ENCODE measurements around the gene VPS37C. TPM values are rescaled to one million over a fixed set of nuclear protein-coding genes. Genes with fewer than 3 reads are reported as not detected.
"Not testable (repeated sequence)": the region's sequence is repeated elsewhere in the genome, so short reads cannot be mapped to it uniquely, and the experiment has no call there.

Gene VPS37C
- total RNA-seq, 1 donor from 2014 or later, result 9.9 TPM

GRCh38 chr11:61183645-61184044 lies 22.4 kb upstream of the VPS37C start:
- Mint-ChIP-seq H3K27me3 (ENCODE audit: insufficient read depth, low read depth) (peaks cover 3% of the 10 kb centered on the region), H3K4me1 (peaks cover 3% of the 10 kb centered on the region), H3K27ac (no peak overlapping the region), H3K4me3 (no peak overlapping the region), H3K9me3 (no peaks in the 10 kb centered on the region), H3K36me3 (no peaks in the 10 kb centered on the region)
- Histone ChIP-seq H3K9ac (no peak overlapping the region), H3K27me3 (no peaks in the 10 kb centered on the region), H4K20me1 (ENCODE audit: low read depth) (no peaks in the 10 kb centered on the region), H3K4me1 (no peaks in the 10 kb centered on the region), H3K36me3 (no peaks in the 10 kb centered on the region), H3K4me3 (no peak overlapping the region), H3F3A (ENCODE audit: low read depth) (no peaks in the 10 kb centered on the region), H3K4me2 (no peak overlapping the region), H3K9me3 (ENCODE audit: low read depth) (no peaks in the 10 kb centered on the region), H3K79me2 (ENCODE audit: low read depth) (no peaks in the 10 kb centered on the region), H3K27ac (no peak overlapping the region), H2AFZ (replicated peaks) (no peak overlapping the region)
- no peak for TF ChIP-seq EZH2 (IDR thresholded peaks at IDR 0.05)
- TF ChIP-seq, protein P1, sequence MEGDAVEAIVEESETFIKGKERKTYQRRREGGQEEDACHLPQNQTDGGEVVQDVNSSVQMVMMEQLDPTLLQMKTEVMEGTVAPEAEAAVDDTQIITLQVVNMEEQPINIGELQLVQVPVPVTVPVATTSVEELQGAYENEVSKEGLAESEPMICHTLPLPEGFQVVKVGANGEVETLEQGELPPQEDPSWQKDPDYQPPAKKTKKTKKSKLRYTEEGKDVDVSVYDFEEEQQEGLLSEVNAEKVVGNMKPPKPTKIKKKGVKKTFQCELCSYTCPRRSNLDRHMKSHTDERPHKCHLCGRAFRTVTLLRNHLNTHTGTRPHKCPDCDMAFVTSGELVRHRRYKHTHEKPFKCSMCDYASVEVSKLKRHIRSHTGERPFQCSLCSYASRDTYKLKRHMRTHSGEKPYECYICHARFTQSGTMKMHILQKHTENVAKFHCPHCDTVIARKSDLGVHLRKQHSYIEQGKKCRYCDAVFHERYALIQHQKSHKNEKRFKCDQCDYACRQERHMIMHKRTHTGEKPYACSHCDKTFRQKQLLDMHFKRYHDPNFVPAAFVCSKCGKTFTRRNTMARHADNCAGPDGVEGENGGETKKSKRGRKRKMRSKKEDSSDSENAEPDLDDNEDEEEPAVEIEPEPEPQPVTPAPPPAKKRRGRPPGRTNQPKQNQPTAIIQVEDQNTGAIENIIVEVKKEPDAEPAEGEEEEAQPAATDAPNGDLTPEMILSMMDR (IDR thresholded peaks at IDR 0.05), result peak; percentile 4
- no peak for DNase-seq (ENCODE audit: low spot score)

DNA sequence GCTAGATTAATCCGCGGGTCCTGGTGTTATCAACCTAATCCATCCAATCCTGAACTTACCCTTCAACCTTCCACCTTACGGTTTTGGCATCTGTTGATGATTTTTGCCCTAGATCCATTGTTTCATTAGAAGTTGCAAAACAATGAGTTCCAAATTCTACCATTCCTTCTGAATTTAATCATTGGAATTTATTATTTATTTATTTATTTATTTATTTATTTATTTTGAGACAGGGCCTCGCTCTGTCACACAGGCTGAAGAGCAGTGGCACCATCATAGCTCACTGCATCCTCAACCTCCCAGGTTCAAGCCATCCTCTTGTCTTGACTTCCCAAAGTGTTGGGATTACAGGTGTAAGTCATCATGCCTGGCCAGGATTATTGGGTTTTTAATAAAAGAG lies 20.3 kb upstream of the VPS37C start:
- TF ChIP-seq EZH2 (IDR thresholded peaks at IDR 0.05), result no peak
- no peak for TF ChIP-seq EZH2phosphoT487 (IDR thresholded peaks at IDR 0.05)
- TF ChIP-seq, protein P1 (IDR thresholded peaks at IDR 0.05), result no peak
- Histone ChIP-seq H3F3A (ENCODE audit: low read depth) (no peaks in the 10 kb centered on the region), H3K79me2 (ENCODE audit: low read depth) (no peaks in the 10 kb centered on the region), H3K27me3 (no peaks in the 10 kb centered on the region), H3K27ac (no peak overlapping the region), H3K4me3 (no peak overlapping the region), H3K9me3 (ENCODE audit: low read depth) (no peaks in the 10 kb centered on the region), H4K20me1 (ENCODE audit: low read depth) (no peaks in the 10 kb centered on the region), H3K36me3 (no peaks in the 10 kb centered on the region), H2AFZ (replicated peaks) (no peak overlapping the region), H3K4me1 (no peaks in the 10 kb centered on the region), H3K9ac (no peak overlapping the region), H3K4me2 (no peak overlapping the region)
- H3K36me3 Mint-ChIP-seq, result no peaks in the 10 kb centered on the region
- H3K9me3 Mint-ChIP-seq, result no peaks in the 10 kb centered on the region
- DNase-seq (ENCODE audit: low spot score), result no peak
- H3K27ac Mint-ChIP-seq, result no peak overlapping the region
- H3K4me1 Mint-ChIP-seq, result no peaks in the 10 kb centered on the region
- no peak overlapping the region for H3K4me3 Mint-ChIP-seq
- H3K27me3 Mint-ChIP-seq (ENCODE audit: insufficient read depth, low read depth), result peaks cover 3% of the 10 kb centered on the region

GRCh38 chr11:61180205-61180604 lies 19.0 kb upstream of the VPS37C start:
- not testable (repeated sequence) for H4K20me1 ChIP-seq (ENCODE audit: low read depth); H3K79me2 ChIP-seq (ENCODE audit: low read depth); H3K4me1 ChIP-seq; H3K27me3 ChIP-seq; H3K36me3 Mint-ChIP-seq; DNase-seq (ENCODE audit: low spot score); H3K27me3 Mint-ChIP-seq (ENCODE audit: insufficient read depth, low read depth); H3K36me3 ChIP-seq; H3F3A ChIP-seq (ENCODE audit: low read depth); H3K4me3 Mint-ChIP-seq; H3K4me1 Mint-ChIP-seq; H2AFZ ChIP-seq (replicated peaks); H3K9me3 ChIP-seq (ENCODE audit: low read depth); H3K27ac Mint-ChIP-seq; H3K4me2 ChIP-seq; H3K4me3 ChIP-seq; H3K9me3 Mint-ChIP-seq; H3K9ac ChIP-seq; H3K27ac ChIP-seq

- Histone ChIP-seq H3K27ac (no peak overlapping the region), H3F3A (ENCODE audit: low read depth) (no peaks in the 10 kb centered on the region), H3K36me3 (no peaks in the 10 kb centered on the region), H4K20me1 (ENCODE audit: low read depth) (no peaks in the 10 kb centered on the region), H3K27me3 (no peaks in the 10 kb centered on the region), H2AFZ (replicated peaks) (no peak overlapping the region), H3K79me2 (ENCODE audit: low read depth) (no peaks in the 10 kb centered on the region), H3K4me2 (no peak overlapping the region), H3K9me3 (ENCODE audit: low read depth) (no peaks in the 10 kb centered on the region), H3K4me3 (no peak overlapping the region), H3K4me1 (no peaks in the 10 kb centered on the region), H3K9ac (no peak overlapping the region)
- TF ChIP-seq EZH2 (IDR thresholded peaks at IDR 0.05), result no peak
- TF ChIP-seq EZH2phosphoT487 (IDR thresholded peaks at IDR 0.05), result no peak
- TF ChIP-seq, protein P1 (IDR thresholded peaks at IDR 0.05), result no peak
- no peak for DNase-seq (ENCODE audit: low spot score)
- H3K4me1 Mint-ChIP-seq, result peaks cover 3% of the 10 kb centered on the region
- peaks cover 2% of the 10 kb centered on the region for H3K27me3 Mint-ChIP-seq (ENCODE audit: insufficient read depth, low read depth)
- H3K9me3 Mint-ChIP-seq, result peaks cover 3% of the 10 kb centered on the region
- H3K36me3 Mint-ChIP-seq, result no peaks in the 10 kb centered on the region
- no peak overlapping the region for H3K27ac Mint-ChIP-seq
- no peak overlapping the region for H3K4me3 Mint-ChIP-seq
Observed at GRCh38 chr11:61176446-61176845, 15.2 kb upstream of the VPS37C start.
